Fibroblast of lung (primary cell): ENCODE measurements around the gene TMED7. TPM values are rescaled to one million over a fixed set of nuclear protein-coding genes. Genes with fewer than 3 reads are reported as not detected.
A peak's percentile ranks its signal among the peaks of the same experiment; 100 is the strongest.

Experiments
- DNase-seq, 2 donors: peaks; one replicate each; pipeline versions ENCODE4 v3.0.0 to v3.0.0-alpha.2; 2010; ENCODE audit warnings: low read depth in 2 of 2
- H2AFZ ChIP-seq: 2 replicates; pipeline ENCODE4 v1.5.1; 2012; ENCODE audit warnings: low read length, control low read depth, inconsistent platforms
- H3K27ac ChIP-seq: 2 replicates; pipeline ENCODE4 v1.5.1; 2011; ENCODE audit warnings: low read length, control low read depth; ENCODE audit not compliant: insufficient read depth
- H3K27me3 ChIP-seq: 2 replicates; pipeline ENCODE4 v1.5.1; 2011; ENCODE audit warnings: mild to moderate bottlenecking, low read length; ENCODE audit not compliant: control insufficient read depth, insufficient read depth
- H3K36me3 ChIP-seq: 2 replicates; pipeline ENCODE4 v1.5.1; 2011; ENCODE audit warnings: low read length; ENCODE audit not compliant: control insufficient read depth, insufficient read depth
- H3K4me1 ChIP-seq: 2 replicates; pipeline ENCODE4 v1.5.1; 2011; ENCODE audit warnings: low read length; ENCODE audit not compliant: control insufficient read depth, insufficient read depth; ENCODE audit errors: extremely low read depth
- H3K4me2 ChIP-seq: 2 replicates; pipeline ENCODE4 v1.5.1; 2011; ENCODE audit warnings: low read length, control low read depth; ENCODE audit not compliant: insufficient read depth; ENCODE audit errors: extremely low read depth
- H3K4me3 ChIP-seq, 4 experiments: fragments of 200-600 bp in 1 of 4; sonication (generic) in 1 of 4; replicated peaks in 1 of 4; 2 replicates each; pipeline ENCODE4 v1.5.1; 2011 to 2016; ENCODE audit warnings: low read length in 4 of 4, low read depth in 3 of 4, mild to moderate bottlenecking in 3 of 4, control low read depth in 2 of 4, inconsistent platforms in 1 of 4, mixed read lengths in 1 of 4; ENCODE audit not compliant: insufficient read depth in 1 of 4; ENCODE audit errors: control extremely low read depth in 1 of 4
- H3K79me2 ChIP-seq: 2 replicates; pipeline ENCODE4 v1.5.1; 2012; ENCODE audit warnings: mild to moderate bottlenecking, low read length, inconsistent platforms; ENCODE audit not compliant: control insufficient read depth, insufficient read depth
- H3K9ac ChIP-seq: 2 replicates; pipeline ENCODE4 v1.5.1; 2011; ENCODE audit warnings: mild to moderate bottlenecking, low read length, control low read depth; ENCODE audit not compliant: insufficient read depth
- H3K9me3 ChIP-seq: 2 replicates; pipeline ENCODE4 v1.5.1; 2012; ENCODE audit warnings: low read depth, low read length; ENCODE audit not compliant: control insufficient read depth, insufficient read depth
- H4K20me1 ChIP-seq: 2 replicates; pipeline ENCODE4 v1.5.1; 2011; ENCODE audit warnings: low read length; ENCODE audit not compliant: control insufficient read depth, insufficient read depth; ENCODE audit errors: extremely low read depth
- CTCF ChIP-seq, 2 donors: IDR thresholded peaks in 1 of 2; conservative IDR thresholded peaks in 1 of 2; 1 replicate in 1 of 2; 2 replicates in 1 of 2; pipeline ENCODE4 v1.5.1; 2011 to 2012; ENCODE audit warnings: low read length in 2 of 2, control low read depth in 1 of 2, inconsistent platforms in 1 of 2, low read depth in 1 of 2, mild to moderate bottlenecking in 1 of 2
- EZH2 ChIP-seq: IDR thresholded peaks from 2 replicates; pipeline ENCODE4 v1.5.1; 2012; ENCODE audit warnings: low read length, control low read depth, mild to moderate bottlenecking; ENCODE audit errors: missing control alignments
- polyA plus RNA-seq, 2 donors: library from polyadenylated mRNA; depleted of rRNA in 1 of 2; stranded (reverse) in 1 of 2; unstranded in 1 of 2; fragments of >200 nt; gene quantifications; 2 replicates each; pipeline ENCODE4 v1.2.1, GENCODE V29; 2011 to 2012; ENCODE audit warnings: missing spikeins in 1 of 2
- total RNA-seq: library from RNA; depleted of rRNA; stranded (reverse); fragments of >200 nt; gene quantifications from 2 replicates; pipeline ENCODE4 v1.2.1, GENCODE V29; 2014

The TMED7 gene
- total and polyA plus RNA-seq, 2 donors (not counting 1 experiment from before 2014, with no cell fraction given) = 104 to 154 TPM

GRCh38 chr5:115577741-115578140 lies 48.1 kb downstream of the TMED7 start:
- Histone ChIP-seq H3K4me2 (no peak overlapping the region), H2AFZ (no peak overlapping the region), H3K79me2 (peaks cover 23% of the 10 kb centered on the region), H4K20me1 (no peaks in the 10 kb centered on the region), H3K27ac (no peak overlapping the region), H3K9me3 (no peaks in the 10 kb centered on the region), H3K27me3 (no peaks in the 10 kb centered on the region), H3K36me3 (peaks cover 2% of the 10 kb centered on the region), H3K4me3 (no peak overlapping the region), H3K4me1 (peaks cover 14% of the 10 kb centered on the region), H3K9ac (no peak overlapping the region)
- DNase-seq = no peak
- TF ChIP-seq CTCF (conservative IDR thresholded peaks at IDR 0.05 in 1 of 2, IDR thresholded peaks at IDR 0.05 in 1 of 2; ENCODE audit: low read depth in 1 of 2, low read length in 2 of 2) (no peak), EZH2 (no peak)

GRCh38 chr5:115577329-115577728 lies 48.5 kb downstream of the TMED7 start:
- H3K36me3 ChIP-seq = peaks cover 2% of the 10 kb centered on the region
- peak in 1 of 2 donors; percentile 63 for DNase-seq
- H3K9me3 ChIP-seq = no peaks in the 10 kb centered on the region
- no peak overlapping the region for H2AFZ ChIP-seq
- H4K20me1 ChIP-seq = no peaks in the 10 kb centered on the region
- no peak for TF ChIP-seq EZH2
- no peak for TF ChIP-seq CTCF (conservative IDR thresholded peaks at IDR 0.05 in 1 of 2, IDR thresholded peaks at IDR 0.05 in 1 of 2; ENCODE audit: low read depth in 1 of 2, low read length in 2 of 2)
- H3K9ac ChIP-seq = no peak overlapping the region
- no peaks in the 10 kb centered on the region for H3K27me3 ChIP-seq
- H3K27ac ChIP-seq = no peak overlapping the region
- no peak overlapping the region for H3K4me3 ChIP-seq
- H3K4me2 ChIP-seq = no peak overlapping the region
- peaks cover 14% of the 10 kb centered on the region for H3K4me1 ChIP-seq
- H3K79me2 ChIP-seq = peaks cover 19% of the 10 kb centered on the region

DNA sequence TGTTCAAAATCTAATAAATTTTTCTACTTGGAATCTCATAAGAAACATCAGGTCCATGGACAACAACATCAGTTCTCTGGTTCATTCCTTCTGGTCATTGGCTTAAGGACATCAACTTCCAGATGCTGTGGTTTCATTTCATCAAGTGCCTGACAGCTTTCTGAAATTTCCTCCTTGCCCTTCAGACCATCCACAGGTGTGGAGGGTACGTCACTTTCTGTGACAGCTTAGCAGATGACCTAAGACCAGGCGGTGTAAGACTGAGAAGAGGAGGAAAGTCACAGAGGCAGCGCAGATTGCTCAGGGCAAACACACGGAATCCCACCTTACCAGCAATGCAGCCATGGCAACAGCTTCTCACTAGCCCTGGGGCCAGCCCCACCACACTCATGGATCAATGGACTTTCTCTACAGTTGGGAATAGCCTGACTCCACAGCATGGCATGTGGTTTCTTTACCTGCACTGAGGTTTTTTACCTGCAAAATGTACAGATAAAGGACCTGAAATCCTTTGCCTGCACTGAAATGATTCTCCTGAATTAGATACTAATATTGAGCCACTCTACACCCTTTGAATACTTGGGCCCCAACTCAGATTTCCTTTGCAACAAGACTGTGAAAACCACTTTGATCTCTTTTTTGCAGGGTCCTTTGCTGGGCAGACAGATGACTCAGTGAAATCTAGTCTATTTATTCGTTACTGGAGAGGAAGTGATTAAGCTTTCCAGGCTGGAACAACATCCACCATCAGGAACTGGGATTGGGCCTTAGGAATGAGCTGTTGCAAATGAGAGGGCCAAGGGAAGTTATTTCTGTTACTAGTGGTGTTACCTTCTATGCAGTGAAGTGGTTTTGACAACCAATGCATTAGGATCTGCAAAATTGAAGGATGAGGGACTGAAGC lies 50.4 kb downstream of the TMED7 start:
- Histone ChIP-seq H2AFZ (no peak overlapping the region), H3K4me3 (no peak overlapping the region), H3K9ac (no peak overlapping the region), H3K4me2 (no peak overlapping the region), H3K4me1 (peaks cover 14% of the 10 kb centered on the region), H3K79me2 (peaks cover 4% of the 10 kb centered on the region), H3K9me3 (no peaks in the 10 kb centered on the region), H3K27ac (peak overlapping the region; percentile 15), H3K36me3 (no peaks in the 10 kb centered on the region), H4K20me1 (no peaks in the 10 kb centered on the region), H3K27me3 (no peaks in the 10 kb centered on the region)
- peak; percentile 57 to 92 for DNase-seq
- TF ChIP-seq EZH2 (no peak), CTCF (conservative IDR thresholded peaks at IDR 0.05 in 1 of 2, IDR thresholded peaks at IDR 0.05 in 1 of 2; ENCODE audit: low read depth in 1 of 2, low read length in 2 of 2) (no peak)
